Astrocyte (in vitro differentiated cells and primary cell): ENCODE results near the gene IER5L.

ENCODE experiments used
- CTCF ChIP-seq: IDR thresholded peaks from 2 replicates; pipeline ENCODE4 v1.5.1; 2011; ENCODE audit warnings: low read depth, mild to moderate bottlenecking, inconsistent platforms, low read length, moderate library complexity; ENCODE audit not compliant: insufficient read depth
- EZH2 ChIP-seq: IDR thresholded peaks from 2 replicates; pipeline ENCODE4 v1.6.1; 2012; ENCODE audit warnings: mild to moderate bottlenecking, low read length, inconsistent platforms; ENCODE audit not compliant: insufficient read depth

GRCh38 chr9:129206905-129207304 lies 28.8 kb upstream of the IER5L start:
- TF ChIP-seq CTCF (no peak), EZH2 (no peak)
